Amniotic epithelial cell (primary cell): ENCODE results near the gene ITPR2.
A peak's percentile ranks its signal among the peaks of the same experiment; 100 is the strongest.

ENCODE experiments used
- DNase-seq: peaks from one replicate; pipeline ENCODE4 v3.0.0-alpha.2; 2010; ENCODE audit warnings: low read depth

The ITPR2 gene

DNA sequence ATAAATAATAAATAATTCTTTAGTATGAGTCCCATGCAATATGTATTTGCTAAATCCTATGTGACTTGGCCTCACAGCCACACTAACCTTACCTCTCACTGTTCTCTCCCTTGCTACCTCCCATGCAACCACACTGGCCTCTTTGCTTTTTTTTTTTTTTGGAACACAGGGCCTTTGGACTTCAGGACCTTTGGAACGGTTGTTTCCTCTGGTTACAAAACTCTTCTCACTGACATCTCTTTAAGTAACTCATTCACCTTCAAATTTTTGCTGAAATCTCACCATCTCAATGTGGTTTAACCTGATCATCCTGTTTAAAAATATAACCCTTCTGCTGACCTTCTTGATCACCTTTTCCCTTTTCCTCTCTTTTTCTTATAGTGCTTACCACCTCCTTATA, 443.7 kb downstream of the ITPR2 start:
- no peak for DNase-seq

DNA sequence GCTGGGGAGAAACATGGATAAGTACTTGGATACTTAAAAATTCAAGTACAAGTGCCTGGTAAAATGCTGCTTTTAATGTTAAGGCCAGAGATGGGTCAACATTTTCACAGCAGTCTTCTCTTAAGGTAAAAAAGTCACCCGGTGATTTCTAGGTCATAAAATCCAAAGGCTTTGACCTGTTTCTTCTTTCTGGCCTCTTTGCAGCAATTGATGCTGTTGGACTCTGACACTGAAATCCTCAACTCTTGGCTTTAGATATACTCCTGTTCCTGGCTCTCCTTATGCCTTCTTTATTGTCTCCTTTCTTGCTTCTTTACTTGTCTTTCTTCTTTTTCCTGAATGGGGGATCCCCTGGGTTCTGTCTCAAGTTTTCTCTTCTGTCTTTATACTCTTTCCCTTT, 448.5 kb downstream of the ITPR2 start:
- DNase-seq = no peak

DNA sequence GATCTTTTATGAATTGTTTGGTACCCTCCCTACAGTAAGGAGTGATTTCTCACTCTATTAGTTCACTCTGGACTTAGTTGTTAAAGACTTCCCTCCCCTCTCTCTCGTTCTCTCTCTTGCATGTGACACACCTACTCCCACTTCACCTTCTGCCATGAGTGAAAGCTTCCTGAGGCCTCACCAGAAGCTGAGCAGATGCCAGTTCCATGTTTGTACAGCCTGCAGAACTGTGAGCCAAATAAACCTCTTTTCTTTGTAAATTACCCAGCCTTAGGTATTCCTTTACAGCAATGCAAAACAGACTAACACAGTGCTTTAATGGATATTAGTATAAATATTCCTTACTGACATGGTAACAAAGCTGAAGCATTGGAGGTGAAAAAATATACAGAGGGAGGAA, 450.0 kb downstream of the ITPR2 start:
- DNase-seq = no peak

DNA sequence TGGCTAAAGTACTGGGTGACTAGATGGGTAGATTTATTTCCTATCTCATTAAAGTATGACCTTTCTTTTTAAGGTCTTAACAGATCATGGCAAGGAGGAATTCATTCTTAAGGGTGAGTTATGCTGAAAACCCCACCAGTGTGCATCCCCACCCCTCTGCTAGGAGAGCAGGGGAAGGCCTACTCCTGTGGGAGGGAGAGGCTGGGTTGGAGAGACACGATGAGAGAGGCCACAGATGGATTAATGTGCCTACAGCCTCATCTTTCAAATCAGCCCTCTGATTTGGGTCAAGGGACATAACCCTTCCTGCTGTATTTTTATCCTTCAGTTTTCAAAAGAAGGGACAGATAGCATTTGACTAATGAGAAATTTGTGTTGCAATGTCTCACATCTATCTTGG, 452.1 kb downstream of the ITPR2 start:
- DNase-seq = no peak

DNA sequence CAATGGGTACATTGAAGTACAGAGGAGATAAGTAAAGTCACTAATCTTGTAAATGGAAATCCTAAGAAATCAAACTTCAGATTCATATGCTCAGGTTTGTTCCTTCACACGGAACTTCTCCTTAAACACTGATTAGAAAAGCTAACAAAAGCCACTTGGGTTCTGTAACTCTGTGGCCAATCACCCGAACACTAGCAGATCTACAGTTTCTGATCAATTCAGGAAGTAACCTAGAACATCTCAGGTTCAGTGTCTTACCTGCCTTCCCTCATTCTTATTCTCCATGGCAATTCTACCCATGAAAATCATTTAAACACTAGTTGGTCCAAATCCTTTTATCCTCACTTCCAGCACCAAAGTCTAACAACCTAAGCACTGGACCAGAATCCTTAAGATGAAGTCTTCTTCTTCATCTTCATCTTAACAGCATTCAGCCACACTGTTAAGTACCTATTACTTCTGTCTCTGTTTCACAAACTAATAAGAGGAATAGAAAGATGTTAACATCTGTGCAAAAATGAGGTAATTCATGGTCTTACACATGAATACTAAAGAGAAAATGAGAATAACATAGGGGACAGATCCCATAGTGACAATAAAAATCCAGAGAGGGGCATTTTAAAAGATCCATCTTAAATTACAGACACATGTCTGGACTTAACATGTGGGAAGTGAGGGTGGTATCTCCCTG, 453.1 kb downstream of the ITPR2 start:
- DNase-seq = no peak

DNA sequence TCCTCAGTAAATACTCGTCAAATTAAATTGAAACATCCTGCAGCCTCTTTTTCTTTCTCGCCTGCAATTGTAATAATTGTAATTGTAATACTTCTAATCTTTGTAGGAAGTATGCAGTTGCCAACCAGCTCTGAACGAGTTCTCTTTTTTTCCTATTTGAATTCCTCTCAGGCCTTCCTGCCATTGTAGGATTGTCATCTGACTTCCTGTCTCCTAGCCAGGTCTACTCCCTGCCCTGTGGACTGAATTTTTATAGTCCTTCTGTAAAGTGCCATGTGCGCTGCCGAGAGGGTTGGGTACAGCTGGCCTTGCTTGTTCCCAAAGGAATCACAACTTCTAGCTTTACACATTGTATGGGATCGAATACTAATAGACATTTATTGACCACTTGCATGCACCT, 454.3 kb downstream of the ITPR2 start:
- DNase-seq = no peak

DNA sequence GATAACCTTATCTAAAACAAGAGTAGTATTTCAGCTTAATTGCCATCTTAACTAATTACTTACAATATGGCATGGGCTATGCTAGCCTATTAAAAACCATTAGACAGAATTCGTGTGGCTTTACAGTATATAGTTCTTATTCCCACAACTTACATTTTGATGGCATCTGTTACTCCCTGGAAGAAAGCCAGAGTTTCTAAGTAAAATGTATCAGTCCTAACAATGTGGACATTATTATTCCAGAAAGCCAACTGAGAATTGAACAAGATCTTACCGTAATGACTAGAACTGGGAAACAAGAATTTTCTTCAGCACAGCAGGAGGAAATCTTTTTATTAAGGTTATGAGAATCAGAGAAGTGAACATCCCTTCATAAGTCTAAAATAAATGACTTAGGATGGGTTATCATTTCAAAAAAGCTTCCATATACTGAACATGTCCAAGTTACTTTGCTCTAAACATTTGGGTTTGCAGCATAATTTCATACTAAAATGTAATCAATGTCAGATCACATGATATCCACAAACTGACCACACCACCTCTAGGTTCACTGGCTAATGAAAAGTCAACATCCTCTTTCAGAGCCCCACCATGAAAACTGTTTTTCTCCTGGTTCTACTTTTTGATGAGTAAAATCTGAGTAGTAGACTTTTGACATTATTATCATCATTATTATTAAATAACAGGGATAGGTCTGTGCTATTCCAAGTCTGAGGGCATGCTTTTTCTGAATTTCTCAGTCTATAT, 457.9 kb downstream of the ITPR2 start:
- DNase-seq = no peak

DNA sequence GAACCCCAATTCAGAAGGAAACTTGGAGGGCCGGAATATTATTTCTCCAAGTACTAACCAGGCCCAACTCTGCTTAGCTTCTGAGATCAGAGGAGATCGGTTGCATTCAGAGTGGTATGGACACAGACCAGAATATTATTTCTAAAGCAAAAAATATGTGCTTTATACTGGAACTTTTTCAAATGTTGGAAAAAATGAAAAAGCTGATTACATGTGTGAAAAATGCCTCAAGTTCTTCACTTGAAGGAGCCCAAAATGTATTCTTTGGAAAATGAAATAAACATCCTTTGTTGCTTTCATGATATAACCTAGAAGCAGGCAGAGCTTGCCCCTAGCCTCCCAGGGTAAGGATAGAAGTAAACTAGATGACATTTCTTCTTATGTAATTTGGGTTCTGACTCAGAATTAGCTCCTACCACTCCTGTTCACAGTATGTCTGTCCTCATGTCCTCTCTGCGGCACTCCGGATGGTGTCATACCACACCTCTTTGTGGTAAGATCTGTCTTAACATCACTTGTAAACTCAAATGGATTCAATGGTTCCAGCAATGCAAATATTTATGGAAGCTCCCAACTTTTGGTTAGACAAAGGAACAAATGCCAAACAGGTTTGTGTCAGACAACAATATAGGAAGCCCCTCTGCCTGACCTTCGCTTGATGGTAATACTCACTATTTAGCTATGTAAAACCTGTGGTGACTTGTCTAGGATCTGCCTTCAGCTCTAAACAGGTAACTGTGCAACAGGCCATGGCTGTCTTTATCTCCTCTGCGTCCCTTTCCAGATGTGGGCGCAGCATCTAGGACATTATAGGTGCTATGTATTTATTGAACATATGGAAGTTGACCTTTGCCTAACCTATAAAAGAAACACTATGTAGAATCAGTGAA, 459.1 kb downstream of the ITPR2 start:
- peak; percentile 6 for DNase-seq

DNA sequence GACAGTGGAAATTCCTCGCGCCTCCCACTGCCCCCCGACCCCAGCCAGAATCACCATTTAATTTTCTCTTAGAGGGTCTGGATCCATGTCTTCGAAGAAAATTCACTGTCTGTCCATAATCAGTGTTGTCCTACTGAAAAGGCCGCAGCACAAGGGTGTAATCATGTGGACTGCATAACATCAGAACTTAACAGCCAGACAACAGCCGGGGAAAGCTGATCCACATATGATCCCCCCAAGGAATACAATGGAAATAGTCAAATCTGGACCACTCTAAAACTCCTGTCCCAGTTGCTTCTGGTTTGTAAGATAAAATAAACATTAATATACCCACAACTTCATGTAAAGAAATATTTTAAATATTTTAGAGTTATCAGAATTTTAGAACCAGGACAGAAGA, 460.1 kb downstream of the ITPR2 start:
- DNase-seq = no peak

DNA sequence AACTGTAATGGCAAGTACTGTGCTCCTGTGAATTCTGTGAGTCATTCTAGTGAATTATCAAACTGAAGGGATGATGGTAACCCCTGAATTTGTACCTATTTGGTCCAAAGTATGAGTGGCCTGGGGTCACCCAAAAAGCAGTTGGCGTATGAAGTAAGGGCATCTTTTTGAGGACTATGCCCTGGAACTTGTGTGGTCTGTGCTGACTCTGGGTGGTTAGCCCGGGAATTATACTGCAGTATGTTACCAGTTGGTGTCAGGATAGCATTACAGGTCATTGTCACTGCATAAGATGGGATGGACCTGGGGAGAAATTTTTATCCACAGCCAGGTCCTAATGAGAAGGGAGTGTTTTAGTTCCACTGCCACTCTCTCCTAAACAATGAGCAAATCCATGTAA, 462.9 kb downstream of the ITPR2 start:
- no peak for DNase-seq

DNA sequence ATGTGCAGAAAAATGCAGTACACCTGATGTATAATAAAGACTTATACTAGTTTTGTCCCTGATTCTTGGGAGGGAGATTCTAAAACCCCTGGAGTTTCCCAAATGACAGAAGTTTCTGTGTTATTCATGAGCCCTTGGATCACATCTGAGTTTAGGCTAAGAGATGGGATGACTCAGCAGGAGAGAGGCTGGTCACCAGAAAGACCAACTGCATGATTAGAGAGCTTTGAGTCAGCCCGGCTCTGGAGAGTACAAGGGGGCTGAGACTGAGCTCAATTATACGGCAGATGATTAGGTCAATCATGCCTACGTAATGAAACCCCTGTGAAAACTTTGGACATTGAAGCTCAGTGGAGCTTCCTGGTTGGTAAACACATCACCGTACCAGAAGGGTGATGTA, 463.4 kb downstream of the ITPR2 start:
- DNase-seq = peak; percentile 80

DNA sequence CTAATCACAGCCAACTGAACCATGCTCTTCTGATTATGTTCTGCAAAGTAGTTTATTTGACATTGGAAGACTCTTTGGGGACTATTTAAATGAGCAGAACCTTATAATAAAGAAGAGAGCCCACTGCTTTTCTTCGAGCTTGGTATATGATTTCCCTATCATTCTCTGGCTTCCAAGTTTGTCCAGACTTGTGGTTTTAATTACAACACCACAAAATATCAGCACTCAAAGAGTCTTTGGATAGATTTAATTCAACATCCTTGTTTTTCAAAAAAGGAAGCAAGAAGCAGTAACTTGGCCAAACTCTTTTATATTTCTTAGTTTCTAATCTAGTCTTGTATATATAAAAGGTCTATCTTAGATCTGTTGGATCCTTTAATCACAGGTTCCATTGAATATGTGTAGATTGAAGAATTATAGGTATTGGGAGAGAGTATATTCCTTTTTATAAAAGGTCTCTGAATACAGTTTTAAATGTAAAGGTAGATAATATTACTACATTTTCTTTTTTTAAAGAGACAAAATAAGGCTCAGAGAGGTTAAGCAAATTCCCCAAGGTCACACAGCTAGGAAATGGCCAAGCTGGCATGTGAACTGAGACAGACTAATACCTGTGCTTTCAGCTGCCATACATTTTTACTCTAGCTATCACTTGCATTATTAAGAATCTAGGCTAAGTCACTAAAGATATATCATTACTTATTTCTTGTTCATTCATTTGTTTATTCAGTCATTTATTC, 464.8 kb downstream of the ITPR2 start:
- no peak for DNase-seq

DNA sequence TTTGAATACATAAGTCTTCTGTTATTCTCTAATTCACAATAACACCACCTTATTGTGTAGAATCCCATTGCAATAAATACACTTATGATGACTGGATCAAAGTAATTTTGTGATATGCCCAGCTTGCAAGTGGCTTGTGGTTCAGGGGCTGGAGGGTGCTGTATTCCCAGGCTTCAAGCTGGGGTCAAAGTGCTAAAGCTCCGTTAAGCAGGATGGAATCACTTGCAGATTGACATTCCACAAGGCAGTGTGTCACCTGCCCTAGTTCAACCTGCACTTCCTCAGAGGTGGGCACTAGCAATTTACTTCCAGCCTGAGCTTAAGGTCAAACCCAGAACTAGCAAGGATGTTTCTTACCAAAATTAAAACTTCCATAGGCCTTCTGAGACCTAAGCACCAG, 471.0 kb downstream of the ITPR2 start:
- DNase-seq = no peak

DNA sequence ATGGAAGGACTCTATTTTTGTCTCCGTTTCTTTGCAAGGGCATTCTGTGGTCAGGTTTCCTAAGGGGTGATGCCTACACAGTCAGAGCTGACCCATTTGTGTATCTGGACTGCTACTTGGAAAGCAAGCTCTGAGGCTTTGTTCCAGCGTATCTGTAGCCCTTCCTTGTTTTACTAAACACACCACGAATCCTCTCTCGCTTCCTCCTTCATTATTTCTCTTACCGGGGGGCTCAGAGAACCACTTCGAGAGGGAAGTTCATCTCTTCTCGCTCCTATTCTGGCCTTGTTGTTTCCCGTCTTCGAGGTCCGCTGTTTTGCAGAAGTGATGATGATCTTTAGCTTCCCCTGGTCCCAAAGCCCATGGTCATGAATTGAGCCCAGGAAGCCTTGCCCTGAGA, 472.9 kb downstream of the ITPR2 start:
- no peak for DNase-seq

DNA sequence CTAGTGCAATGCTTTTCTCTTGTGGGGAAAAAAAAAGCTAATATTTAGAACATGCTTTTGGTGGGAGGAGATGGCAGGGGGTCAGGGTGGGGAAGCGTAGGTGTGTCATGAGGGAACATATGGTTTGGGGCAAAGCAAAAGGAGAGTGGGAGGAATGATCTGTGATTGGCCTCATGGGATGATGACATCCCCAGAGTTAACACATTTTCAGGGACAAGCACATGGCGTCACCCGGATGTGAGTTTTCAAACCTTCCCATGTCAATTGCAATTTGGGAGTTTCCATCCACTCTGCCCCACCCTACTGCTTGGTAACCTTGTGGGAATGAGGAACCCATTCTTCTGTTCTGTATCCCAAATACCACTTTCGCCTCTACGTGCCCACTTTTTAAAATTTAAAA, 473.4 kb downstream of the ITPR2 start:
- no peak for DNase-seq

DNA sequence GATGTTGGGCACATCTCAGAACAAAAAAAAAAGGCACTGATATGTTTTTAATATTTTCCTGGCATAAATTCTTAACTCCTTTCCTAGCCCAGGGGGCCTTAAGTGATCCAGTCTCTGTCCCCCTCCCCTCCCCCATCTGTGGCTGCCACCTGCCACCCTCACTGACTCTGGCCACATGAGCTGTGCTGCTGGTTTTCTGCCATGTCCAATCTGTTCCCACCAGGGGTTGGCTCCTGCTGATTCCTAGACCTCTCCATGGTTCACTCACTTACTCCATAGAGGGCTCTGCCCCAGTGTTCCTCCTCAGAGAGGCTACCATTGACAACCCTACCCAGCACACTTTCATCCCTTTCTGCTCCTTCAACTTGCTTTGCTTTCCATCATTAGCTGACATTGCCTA, 474.3 kb downstream of the ITPR2 start:
- no peak for DNase-seq

DNA sequence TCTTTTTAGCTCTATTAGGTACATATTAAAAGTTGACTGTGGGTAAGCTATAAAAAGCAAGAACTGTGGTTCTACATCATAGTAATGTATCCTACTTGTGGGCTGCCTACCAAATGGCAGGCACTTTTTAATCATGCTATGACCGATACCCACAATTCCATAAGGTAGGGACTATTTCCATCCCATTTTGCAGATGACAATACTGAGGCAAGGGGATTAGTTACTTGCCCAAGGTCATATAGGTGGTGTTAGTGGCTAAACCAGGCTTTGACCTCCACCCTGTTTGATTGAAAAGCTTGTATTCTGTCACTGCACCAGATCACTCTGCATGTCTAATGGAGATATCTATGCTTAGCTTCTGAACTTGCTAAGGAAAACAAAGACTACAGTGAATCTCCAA, 485.7 kb downstream of the ITPR2 start:
- no peak for DNase-seq

DNA sequence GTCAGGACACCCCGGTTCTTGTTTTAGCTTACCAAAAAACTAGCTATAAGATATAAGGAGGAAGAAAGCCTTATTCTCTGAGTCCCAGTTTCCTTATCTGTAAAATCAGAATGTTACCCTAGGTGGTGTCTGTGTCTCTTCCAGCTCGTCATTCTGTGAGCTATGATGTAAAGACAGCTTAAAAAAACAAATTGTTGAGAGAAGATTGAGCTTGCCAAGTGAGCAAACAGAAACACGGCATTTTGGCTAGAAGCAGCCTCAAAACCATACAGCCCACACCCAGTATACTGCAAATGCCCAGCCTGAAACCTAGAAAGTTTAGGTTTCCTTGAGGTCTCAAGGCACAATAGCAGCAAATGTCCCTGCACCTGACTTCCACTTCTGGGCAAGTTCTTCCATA, 486.3 kb downstream of the ITPR2 start:
- DNase-seq = peak; percentile 8

DNA sequence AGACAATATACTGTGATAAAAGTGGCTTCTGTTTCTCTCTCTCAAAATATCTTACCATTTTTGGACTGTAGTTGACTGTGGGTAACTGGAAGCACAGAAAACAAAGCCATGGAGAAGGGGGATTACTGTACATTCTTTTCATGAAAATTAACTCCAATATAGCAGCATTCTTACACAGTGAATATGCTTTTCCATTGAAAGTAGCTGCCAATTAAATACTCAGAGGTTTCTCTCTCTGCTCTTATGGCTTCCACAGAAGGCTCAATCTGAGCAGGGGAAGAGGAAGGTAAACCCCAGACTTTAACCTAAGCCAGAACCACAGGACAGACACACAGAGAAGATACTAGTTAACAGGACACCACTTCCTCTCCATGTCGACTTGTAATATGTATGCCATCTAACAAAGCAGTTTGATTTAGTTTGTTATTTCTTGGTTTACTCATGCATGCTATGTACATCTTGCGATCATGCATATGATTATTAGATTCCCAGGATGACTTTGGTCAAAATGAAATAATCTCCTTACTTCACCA, 487.5 kb downstream of the ITPR2 start:
- DNase-seq = no peak

DNA sequence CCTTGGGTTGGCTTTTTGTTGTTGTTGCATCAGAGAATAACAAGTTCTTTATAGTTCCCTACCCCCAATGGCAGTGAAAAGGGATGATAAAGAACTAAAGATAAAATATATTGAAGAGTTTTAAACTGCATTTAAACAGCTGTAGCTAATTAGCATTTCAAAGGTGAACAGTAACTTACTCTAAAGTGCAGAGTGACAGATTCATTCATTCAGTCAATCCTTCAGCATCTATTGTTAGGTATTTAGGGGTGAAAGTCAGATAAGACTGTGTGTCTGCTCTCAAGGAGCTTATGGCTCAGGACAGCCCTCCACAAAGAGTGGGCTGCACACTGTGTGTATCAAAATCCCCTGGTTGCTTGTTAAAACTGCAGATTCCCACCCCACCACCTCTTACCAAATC, 491.5 kb downstream of the ITPR2 start:
- DNase-seq = no peak

DNA sequence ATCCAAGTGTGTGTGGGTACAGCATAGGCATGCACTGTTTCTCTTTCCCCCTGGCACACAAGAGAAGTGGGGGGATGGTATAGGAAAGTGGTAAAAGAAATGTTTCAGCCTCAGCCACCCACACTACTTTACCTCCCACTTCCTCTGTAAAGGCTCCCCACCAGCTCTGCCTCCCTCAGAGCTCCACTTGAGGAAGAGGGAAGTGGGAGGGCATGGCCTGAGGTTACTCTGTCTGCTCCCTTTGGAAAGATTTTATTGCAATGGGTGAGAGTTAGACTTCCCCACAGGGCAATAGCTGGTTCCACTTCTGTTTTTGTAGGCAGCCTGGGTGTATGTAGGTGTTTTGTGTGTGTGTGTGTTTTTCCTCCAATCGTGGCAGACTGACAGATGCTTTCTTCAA, 492.3 kb downstream of the ITPR2 start:
- peak; percentile 9 for DNase-seq

DNA sequence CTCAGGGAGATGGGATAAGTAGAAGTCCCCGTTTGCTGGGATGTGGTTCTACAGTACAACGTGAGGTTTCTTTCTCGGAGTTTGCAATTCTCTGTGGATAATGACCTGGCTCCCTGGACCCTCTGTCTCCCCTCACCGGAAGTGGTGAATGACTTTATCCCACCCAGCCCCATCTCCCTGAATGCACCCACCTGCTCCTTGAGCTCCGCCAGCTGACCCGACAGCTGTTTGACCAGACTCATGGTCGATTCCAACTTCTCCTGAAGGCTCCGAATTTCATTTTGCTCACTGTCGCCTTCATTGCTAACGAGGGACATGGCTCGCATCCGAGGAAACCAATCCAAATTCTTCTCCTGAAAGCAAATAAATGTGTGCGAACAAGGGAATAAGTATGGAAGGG, 493.0 kb downstream of the ITPR2 start:
- no peak for DNase-seq
